NCI-H1417 (cell line): ENCODE measurements around the gene ARGLU1.

Source experiments
- DNase-seq, 3 experiments: peaks; one replicate each; lab custom pipeline; 2025; lab: John Stamatoyannopoulos, UW

The ARGLU1 gene

GRCh38 chr13:106524108-106524507 is 43.8 kb downstream of the ARGLU1 start:
- no peak for DNase-seq

DNA sequence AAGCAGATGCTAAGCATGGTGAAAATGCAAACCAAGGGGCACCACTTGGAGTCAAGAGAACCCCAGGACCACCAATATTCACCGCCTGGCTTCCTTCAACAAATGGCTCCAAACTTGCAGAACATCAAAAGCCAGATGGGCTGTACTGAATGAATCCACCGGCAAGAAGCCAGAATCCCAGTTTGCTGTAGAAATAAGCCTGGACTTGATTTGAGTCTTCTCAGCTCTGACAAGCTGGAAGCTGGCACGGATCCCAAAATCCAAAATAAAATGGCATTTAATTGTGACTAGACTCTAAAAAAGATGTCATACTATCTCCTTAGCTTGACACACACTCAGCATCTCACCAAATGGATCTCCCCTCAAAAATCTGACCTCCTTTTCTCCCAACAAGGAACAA is 44.4 kb downstream of the ARGLU1 start:
- DNase-seq: no peak

DNA sequence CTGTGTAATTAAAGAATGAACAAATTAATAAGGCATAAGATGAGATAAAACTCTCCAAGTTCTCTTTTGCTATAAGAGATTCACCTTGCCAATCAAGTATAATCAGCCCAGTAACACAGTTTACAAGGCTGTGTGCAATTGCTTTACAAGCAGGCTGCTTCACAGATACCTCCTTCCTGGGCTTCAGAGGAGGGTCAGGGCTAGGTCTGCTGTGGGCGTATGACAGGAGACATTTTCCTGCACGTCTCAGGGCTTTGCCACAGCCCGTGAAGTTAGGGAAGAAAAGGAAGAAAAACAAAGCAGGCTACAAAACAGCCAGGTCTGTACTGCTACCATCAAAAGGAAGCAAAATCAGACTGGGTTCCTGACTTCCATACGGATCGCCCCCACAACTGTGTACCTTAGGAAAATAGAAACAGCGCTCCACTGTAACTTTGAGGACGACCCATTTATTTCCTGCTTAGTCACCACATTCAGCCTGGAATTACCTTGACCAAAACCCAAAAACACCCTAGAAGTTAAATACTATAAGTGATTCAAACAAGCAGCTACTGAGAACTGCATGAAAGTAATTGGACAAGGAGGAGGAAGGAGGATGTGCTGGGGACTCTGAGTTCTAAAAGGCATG is 44.9 kb downstream of the ARGLU1 start:
- DNase-seq: no peak

DNA sequence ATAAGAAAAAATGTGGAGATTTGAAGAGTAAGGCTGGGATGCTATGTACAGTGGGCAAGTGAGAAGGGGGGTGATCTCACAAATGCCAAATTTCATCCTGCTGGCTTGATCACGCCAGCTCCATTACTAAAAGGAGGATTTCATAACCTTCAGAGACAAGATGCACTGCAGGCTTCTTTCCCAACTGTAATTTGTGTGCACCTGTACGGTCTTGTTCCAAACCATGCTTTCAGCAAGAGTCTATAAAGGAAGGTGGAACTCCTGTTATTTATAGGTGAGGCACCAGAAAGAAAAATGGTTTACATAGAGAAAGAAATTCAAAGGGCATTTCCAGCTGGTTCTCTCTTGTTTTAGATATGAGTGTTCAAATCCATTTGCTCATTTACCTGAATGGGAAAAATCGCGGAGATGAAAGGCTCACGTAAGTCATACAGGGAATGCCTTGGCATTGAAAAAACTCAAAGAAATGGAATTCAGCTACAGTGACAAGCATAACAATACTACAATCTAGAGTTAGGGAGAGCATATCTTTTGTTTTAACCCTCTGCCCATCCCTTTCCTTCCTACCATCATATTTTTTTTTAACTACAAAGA is 45.7 kb downstream of the ARGLU1 start:
- peak in 1 of 3 experiments; percentile 26 for DNase-seq

GRCh38 chr13:106521095-106521799 is 46.7 kb downstream of the ARGLU1 start:
- DNase-seq: peak in 2 of 3 experiments; percentile 30 to 71

- DNase-seq: peak in 2 of 3 experiments; percentile 32 to 71
These were observed 47.5 kb downstream of the ARGLU1 start for GRCh38 chr13:106520251-106521054.

DNA sequence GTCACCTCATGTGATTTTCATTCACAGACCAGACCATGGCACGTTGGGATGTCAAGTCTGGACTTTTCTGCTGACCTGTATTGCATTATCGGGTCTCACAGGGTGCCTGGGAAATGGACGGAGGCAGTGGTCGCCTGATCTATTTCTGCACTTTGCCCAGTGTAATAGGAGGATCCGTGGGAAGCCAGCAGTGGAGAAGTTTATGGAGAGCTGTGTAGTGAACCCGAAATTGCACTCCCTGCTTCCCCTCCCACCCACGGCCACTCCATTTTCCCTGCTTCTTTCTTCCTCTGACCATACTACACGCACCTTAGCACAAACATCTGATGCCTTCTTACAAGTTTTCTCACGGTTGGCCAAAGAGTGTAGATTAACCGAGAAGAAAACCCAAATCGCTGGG is 49.4 kb downstream of the ARGLU1 start:
- DNase-seq: no peak

DNA sequence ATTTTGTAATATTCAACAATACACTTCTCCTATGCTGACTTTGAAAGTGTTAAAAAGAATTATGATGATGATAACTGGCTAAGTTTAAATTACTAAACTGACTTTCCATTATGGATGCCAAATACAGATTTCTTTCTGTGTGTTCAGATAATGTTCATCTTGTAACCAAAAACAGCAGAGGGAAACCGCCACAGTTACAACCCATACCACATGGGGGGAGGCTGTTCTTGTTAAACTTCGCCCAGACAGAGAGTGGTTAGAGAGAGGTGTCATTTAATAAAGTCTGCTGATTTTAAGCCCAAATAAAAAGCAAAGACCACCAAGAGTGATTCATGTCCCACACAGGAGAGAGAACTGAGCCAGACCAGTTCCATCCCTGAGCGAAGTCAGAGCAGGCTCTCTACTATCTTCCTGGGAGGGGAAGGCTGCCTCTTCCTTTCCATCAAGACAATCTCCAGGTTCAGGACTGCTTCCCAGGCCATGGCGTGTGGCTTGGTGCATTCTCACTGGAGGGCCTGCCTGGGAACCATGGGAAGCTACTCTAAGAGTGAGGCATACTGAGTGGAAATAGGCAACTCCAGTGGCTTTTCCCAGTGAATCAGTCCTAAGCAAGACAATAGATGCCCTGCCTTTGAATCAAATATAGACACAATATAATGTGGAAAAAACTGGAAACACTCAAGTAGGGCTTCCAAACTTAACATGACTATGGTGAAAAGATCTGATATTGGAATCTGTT is 50.7 kb downstream of the ARGLU1 start:
- no peak for DNase-seq

GRCh38 chr13:106515635-106516254 is 52.2 kb downstream of the ARGLU1 start:
- no peak for DNase-seq

DNA sequence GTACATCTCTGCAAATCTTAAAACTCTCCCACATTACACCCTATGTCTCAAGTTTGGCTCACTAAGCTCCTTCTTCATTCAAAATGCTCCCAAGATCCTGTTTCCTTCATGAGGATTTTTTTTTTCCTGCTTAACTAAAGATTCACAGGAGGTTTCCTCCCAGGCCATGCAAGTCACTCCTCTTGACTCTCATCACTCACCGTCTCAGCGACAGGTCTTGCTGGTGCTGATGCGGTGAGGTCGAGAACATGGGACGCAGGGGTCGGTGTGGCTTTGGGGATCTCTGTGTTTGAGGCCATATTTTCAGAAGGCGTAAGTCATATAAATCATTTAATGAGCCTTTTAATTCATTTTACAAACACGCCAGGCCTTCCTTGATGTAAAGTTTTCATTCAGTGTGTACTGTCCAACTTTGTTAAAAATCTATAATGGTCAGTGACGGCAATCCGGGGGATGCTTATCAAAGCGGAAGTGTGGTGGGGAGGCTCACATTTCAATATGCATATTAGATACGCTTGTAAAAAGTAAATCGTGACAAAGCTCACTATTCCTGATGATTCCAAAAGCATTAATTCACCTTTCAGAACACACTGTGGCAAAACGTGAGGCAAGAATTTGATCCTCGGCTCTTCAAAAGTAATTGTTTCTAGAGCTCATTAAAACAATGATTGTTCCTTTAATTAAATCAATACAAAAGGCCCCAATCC is 52.9 kb downstream of the ARGLU1 start:
- no peak for DNase-seq

DNA sequence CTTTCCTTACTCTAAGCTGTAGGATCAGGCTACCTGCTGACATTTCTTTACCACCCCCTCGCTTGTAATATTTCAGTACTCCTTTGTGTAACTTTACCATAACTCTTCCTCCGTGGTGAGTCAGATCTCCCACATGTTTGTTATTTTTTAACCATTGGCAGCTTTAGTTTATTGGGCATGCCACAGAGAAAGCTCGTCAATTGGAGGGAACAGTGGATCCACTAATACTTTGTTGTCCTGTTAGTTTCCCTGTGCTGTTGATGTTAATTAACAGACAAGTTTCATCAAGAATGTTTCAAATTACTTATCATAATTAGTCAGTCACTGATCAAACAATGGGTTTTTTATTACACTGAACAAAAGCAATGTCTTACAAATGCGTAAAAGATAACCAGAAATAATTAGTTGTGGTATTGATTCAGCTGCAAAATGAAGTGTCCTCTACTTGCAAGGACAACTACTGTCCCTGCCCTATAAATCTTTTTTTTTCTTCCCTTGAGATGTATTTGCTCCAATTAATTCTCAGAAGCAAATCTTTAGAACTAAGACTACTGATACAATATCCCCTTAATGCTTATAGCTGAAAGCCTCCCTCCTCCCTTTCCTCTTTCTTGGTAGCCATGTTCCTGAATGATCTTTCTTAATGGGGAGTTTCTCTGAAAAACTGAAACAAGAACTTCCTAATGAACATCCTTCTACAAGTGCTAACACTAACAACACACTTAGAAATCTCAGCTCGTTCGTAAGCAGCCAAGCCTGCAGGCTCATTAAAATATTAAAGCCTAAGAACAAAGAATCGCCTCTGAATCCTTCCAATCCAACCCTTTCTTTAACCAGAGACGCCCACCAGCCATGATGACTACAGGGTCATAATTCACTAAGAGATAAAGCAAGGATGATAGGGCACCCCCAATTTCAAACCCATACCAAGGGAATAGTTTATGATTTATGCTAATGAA is 54.6 kb downstream of the ARGLU1 start:
- peak in 1 of 3 experiments; percentile 59 for DNase-seq

DNA sequence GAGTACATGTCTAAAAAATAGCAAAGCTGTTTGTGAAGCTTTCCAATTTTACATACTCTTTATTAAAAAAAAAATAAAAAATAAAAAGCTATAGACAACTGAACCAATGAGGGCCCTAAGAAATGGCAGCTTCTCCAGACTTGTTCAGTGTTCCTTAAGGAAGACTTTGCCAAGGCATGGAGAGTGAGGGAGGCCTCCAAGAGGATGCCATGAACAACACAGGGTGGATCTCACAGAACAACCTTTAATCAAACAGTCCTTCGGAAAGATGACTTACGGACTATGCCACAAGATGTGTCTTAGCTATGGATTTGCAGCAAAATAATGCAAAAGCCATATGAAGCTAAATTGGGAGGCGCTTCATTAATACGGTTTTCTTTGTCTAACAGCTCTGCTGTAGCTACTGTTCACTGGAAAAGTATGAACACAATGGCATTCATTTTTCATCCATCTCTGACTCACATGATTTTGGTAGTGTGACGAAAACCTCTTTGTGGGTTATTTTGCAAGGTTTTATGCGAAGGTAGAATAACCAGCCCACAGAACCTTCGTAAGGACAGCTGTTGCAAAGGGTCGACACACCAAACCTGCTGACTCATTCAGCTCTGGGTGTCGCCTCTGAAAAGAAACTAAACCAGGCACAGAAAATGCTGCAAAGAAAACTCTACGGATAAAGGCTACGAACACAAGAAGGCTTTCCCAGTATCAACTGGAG is 60.2 kb downstream of the ARGLU1 start:
- DNase-seq: no peak

DNA sequence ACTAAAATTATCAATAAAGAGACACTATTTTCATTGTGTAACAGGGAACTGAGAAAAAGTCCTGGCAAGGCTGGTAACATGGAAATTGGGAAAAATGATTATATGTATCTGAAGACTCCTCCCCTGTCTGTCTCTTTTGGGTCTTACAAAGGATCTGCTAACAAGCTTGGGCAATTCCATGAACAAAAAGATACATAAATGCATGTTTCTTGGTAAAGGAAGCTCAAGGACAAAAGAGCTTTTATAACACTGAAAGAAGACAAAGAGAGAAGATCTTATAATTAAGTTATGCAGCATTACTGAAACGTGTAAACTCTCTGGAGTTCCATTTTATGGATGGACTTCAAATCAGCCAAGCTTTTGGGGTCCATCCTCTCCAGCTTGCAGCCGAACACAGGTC is 61.7 kb downstream of the ARGLU1 start:
- no peak for DNase-seq

- DNase-seq: no peak
These were observed 62.2 kb downstream of the ARGLU1 start for GRCh38 chr13:106505732-106506131.

GRCh38 chr13:106505295-106505694 is 62.6 kb downstream of the ARGLU1 start:
- no peak for DNase-seq

- DNase-seq: peak in 2 of 3 experiments; percentile 27 to 73
These were observed 64.0 kb downstream of the ARGLU1 start for GRCh38 chr13:106503730-106504453.

- DNase-seq: no peak
These were observed 64.7 kb downstream of the ARGLU1 start for GRCh38 chr13:106503272-106503671.

- no peak for DNase-seq
These were observed 67.5 kb downstream of the ARGLU1 start for GRCh38 chr13:106500445-106500844.
